Psoas muscle (tissue), 8 donors: ENCODE results near the gene CRHR2. TPM values are rescaled to one million over a fixed set of nuclear protein-coding genes. Genes with fewer than 3 reads are reported as not detected.

Experiments
- ATAC-seq, 4 donors: fragments of 200-7000 bp; cut with Tn5 transposase; one replicate each; pipeline ENCODE4 v1.9.1; 2020; ENCODE audit warnings: moderate library complexity in 3 of 4, mild to moderate bottlenecking in 2 of 4
- DNase-seq, 2 donors: peaks; one replicate each; pipeline ENCODE4 v3.0.0-alpha.2; 2020
- H3K27ac ChIP-seq: fragments of 200-600 bp; one replicate; pipeline ENCODE4 v1.8.0; 2022
- H3K27me3 ChIP-seq, 3 donors: fragments of 200-600 bp in 1 of 3; one replicate each; pipeline versions ENCODE4 v1.6.1 to v1.8.0; 2013 to 2022; ENCODE audit warnings: low read length in 2 of 3, mild to moderate bottlenecking in 2 of 3, moderate library complexity in 1 of 3; ENCODE audit not compliant: insufficient read depth in 3 of 3
- H3K36me3 ChIP-seq, 2 donors: fragments of 200-600 bp in 1 of 2; one replicate each; pipeline versions ENCODE4 v1.6.1 to v1.8.0; 2013 to 2022; ENCODE audit warnings: low read depth in 1 of 2, mild to moderate bottlenecking in 1 of 2, moderate library complexity in 1 of 2; ENCODE audit not compliant: insufficient read depth in 1 of 2
- H3K4me1 ChIP-seq: fragments of 200-600 bp; one replicate; pipeline ENCODE4 v1.8.0; 2022
- H3K4me3 ChIP-seq: fragments of 200-600 bp; one replicate; pipeline ENCODE4 v1.8.0; 2022; ENCODE audit warnings: mild to moderate bottlenecking
- H3K9me3 ChIP-seq: fragments of 200-600 bp; one replicate; pipeline ENCODE4 v1.8.0; 2022
- CTCF ChIP-seq: fragments of 200-600 bp; IDR thresholded peaks from one replicate; pipeline ENCODE4 v1.8.0; 2022; ENCODE audit warnings: antibody characterized with exemption
- WGBS, 3 donors: extraction: QIAGEN DNeasy Blood & Tissue Kit; methylation state at CpG; one replicate each; pipeline versions ENCODE4 v1.1.6 to v1.1.7; 2013; 5-methylcytosine and 5-hydroxymethylcytosine counted together
- intact Hi-C, 2 donors: fragments of 100-400 bp; cut with DNase I; formaldehyde crosslinking; loops; one replicate each; pipeline versions ENCODE4 v1.11.0 to v1.14.2; 2022
- polyA plus RNA-seq, 3 donors: library from polyadenylated mRNA; stranded (reverse); fragments of 200-250 nt; gene quantifications; one replicate each; pipeline ENCODE4 v1.2.3, GENCODE V29; 2013
- total RNA-seq, 4 donors: library from RNA; stranded (reverse); fragmentation: NEBNext Ultra II Directional in 2 of 4; extraction: Animal tissue kit (Norgen Biotek cat#: 25700) in 2 of 4; gene quantifications; one replicate each; pipeline versions ENCODE4 v1.2.1 to v1.2.4, GENCODE V29; 2021 to 2023
- donor health status: healthy with polysubstance abuse.
- donor health status: DM: no; HTN: no; CAD: no; lungs with moderate emphysema.
- donor health status: Bipolar disorder and iron deficiency.
- donor health status: healthy.
- donor health status: DM: yes; HTN: yes; CAD: no.
- donor health status: DM: no; HTN: no; CAD: no.
- donor health status: DM: no; HTN: no; CAD: no.
- donor health status: DM: yes; HTN: yes; CAD: no.

The CRHR2 gene
- total and polyA plus RNA-seq, 7 donors: 0.09 to 1.3 (median 0.34) TPM

GRCh38 chr7:30700941-30701340 is 18.7 kb upstream of the CRHR2 start:
- ATAC-seq: no peak
- H3K4me1 ChIP-seq: peaks cover 26% of the 10 kb centered on the region
- no peak for TF ChIP-seq CTCF
- intact Hi-C loops: no loop called here
- WGBS, 3 donors: 68 to 74% (median 71%) methylated on average over 3 of the region's 3 CpGs
- no peaks in the 10 kb centered on the region for H3K9me3 ChIP-seq
- DNase-seq: no peak
- H3K36me3 ChIP-seq: no peaks in the 10 kb centered on the region
- no peak overlapping the region for H3K27ac ChIP-seq
- no peaks in the 10 kb centered on the region for H3K27me3 ChIP-seq
- no peak overlapping the region for H3K4me3 ChIP-seq

GRCh38 chr7:30699706-30700495 is 17.6 kb upstream of the CRHR2 start:
- Histone ChIP-seq H3K36me3 (no peaks in the 10 kb centered on the region), H3K4me1 (peaks cover 17% of the 10 kb centered on the region), H3K27ac (no peak overlapping the region), H3K9me3 (no peaks in the 10 kb centered on the region), H3K27me3 (no peaks in the 10 kb centered on the region), H3K4me3 (no peak overlapping the region)
- TF ChIP-seq CTCF: no peak
- 55 to 61% (median 55%) methylated on average over 17 of the region's 17 CpGs for WGBS, 3 donors
- ATAC-seq: peak; percentile 69 to 76 (median 74)
- intact Hi-C loops: no loop called here
- no peak for DNase-seq

GRCh38 chr7:30698481-30698880 is 16.2 kb upstream of the CRHR2 start:
- intact Hi-C loops: no loop called here
- ATAC-seq (no peak), DNase-seq (no peak)
- no peaks in the 10 kb centered on the region for H3K27me3 ChIP-seq
- H3K4me1 ChIP-seq: peaks cover 20% of the 10 kb centered on the region
- no peaks in the 10 kb centered on the region for H3K36me3 ChIP-seq
- no peak for TF ChIP-seq CTCF
- WGBS, 3 donors: 82 to 93% (median 91%) methylated on average over 4 of the region's 4 CpGs
- H3K9me3 ChIP-seq: no peaks in the 10 kb centered on the region
- no peak overlapping the region for H3K4me3 ChIP-seq
- no peak overlapping the region for H3K27ac ChIP-seq

- H3K9me3 ChIP-seq: no peaks in the 10 kb centered on the region
- H3K4me3 ChIP-seq: no peak overlapping the region
- no peak for TF ChIP-seq CTCF
- ATAC-seq (no peak), DNase-seq (no peak)
- H3K27ac ChIP-seq: no peak overlapping the region
- H3K4me1 ChIP-seq: peaks cover 20% of the 10 kb centered on the region
- no peaks in the 10 kb centered on the region for H3K27me3 ChIP-seq
- intact Hi-C loops: no loop called here
- 70 to 82% (median 72%) methylated on average over 15 of the region's 15 CpGs for WGBS, 3 donors
- H3K36me3 ChIP-seq: no peaks in the 10 kb centered on the region
These were observed 15.6 kb upstream of the CRHR2 start for GRCh38 chr7:30697719-30698460.
